Fibroblast of lung (primary cell): ENCODE results near the gene SLC35A2.

Source experiments
- CTCF ChIP-seq, 2 donors: IDR thresholded peaks in 1 of 2; conservative IDR thresholded peaks in 1 of 2; 1 replicate in 1 of 2; 2 replicates in 1 of 2; pipeline ENCODE4 v1.5.1; 2011 to 2012; ENCODE audit warnings: low read length in 2 of 2, control low read depth in 1 of 2, inconsistent platforms in 1 of 2, low read depth in 1 of 2, mild to moderate bottlenecking in 1 of 2
- EZH2 ChIP-seq: IDR thresholded peaks from 2 replicates; pipeline ENCODE4 v1.5.1; 2012; ENCODE audit warnings: low read length, control low read depth, mild to moderate bottlenecking; ENCODE audit errors: missing control alignments

GRCh38 chrX:48924270-48924669 is 12.8 kb upstream of the SLC35A2 start:
- TF ChIP-seq EZH2 (no peak), CTCF (conservative IDR thresholded peaks at IDR 0.05 in 1 of 2, IDR thresholded peaks at IDR 0.05 in 1 of 2; ENCODE audit: low read depth in 1 of 2, low read length in 2 of 2) (no peak)
